MM.1S (cell line): ENCODE results near the gene TNIK.

Experiments
- EZH2 ChIP-seq: fragments of 300-600 bp; sonication (generic); optimal IDR thresholded peaks from 2 replicates; pipeline ENCODE3; 2017; ENCODE audit warnings: low read depth, mild to moderate bottlenecking, antibody characterized with exemption, low read length, mixed read lengths
- EZH2phosphoT487 ChIP-seq: fragments of 300-600 bp; sonication (generic); IDR thresholded peaks from 2 replicates; pipeline ENCODE4 v1.6.1; 2018; ENCODE audit warnings: antibody characterized with exemption, low read length
- TF ChIP-seq, protein P1 (sequence below): fragments of 300-600 bp; sonication (generic); IDR thresholded peaks from 2 replicates; pipeline ENCODE4 v1.5.1; 2016; ENCODE audit warnings: antibody characterized with exemption, low read length, mixed read lengths

DNA sequence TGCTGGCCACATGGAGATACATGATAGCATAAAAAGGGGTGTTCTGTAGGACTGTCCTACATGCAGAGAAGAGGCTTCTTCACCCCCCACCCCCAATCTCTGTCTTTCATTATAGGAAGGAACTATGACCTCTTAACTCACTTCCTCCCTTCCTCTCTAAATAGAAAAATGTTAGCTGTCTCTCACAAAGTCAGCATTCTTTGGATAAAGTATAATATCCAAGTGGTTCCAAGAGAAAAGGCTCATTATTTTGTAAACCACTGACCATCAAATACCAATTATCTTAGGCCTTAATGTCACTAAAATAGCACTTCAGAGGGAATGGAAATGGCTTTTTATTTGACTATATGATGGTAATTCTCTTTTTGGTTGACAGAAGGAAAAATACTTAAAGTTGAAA, 338.4 kb downstream of the TNIK start:
- TF ChIP-seq, protein P1, sequence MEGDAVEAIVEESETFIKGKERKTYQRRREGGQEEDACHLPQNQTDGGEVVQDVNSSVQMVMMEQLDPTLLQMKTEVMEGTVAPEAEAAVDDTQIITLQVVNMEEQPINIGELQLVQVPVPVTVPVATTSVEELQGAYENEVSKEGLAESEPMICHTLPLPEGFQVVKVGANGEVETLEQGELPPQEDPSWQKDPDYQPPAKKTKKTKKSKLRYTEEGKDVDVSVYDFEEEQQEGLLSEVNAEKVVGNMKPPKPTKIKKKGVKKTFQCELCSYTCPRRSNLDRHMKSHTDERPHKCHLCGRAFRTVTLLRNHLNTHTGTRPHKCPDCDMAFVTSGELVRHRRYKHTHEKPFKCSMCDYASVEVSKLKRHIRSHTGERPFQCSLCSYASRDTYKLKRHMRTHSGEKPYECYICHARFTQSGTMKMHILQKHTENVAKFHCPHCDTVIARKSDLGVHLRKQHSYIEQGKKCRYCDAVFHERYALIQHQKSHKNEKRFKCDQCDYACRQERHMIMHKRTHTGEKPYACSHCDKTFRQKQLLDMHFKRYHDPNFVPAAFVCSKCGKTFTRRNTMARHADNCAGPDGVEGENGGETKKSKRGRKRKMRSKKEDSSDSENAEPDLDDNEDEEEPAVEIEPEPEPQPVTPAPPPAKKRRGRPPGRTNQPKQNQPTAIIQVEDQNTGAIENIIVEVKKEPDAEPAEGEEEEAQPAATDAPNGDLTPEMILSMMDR = no peak
- TF ChIP-seq EZH2 = no peak
- TF ChIP-seq EZH2phosphoT487 = no peak
